HG03354 (cell line): ENCODE measurements around the gene MBNL2.

Experiments
- ATAC-seq: cut with Tn5 transposase; IDR thresholded peaks from one replicate; pipeline ENCODE4 v1.9.1; 2021; ENCODE audit warnings: mild to moderate bottlenecking; ENCODE audit not compliant: unreplicated experiment, poor library complexity, severe bottlenecking

The MBNL2 gene

DNA sequence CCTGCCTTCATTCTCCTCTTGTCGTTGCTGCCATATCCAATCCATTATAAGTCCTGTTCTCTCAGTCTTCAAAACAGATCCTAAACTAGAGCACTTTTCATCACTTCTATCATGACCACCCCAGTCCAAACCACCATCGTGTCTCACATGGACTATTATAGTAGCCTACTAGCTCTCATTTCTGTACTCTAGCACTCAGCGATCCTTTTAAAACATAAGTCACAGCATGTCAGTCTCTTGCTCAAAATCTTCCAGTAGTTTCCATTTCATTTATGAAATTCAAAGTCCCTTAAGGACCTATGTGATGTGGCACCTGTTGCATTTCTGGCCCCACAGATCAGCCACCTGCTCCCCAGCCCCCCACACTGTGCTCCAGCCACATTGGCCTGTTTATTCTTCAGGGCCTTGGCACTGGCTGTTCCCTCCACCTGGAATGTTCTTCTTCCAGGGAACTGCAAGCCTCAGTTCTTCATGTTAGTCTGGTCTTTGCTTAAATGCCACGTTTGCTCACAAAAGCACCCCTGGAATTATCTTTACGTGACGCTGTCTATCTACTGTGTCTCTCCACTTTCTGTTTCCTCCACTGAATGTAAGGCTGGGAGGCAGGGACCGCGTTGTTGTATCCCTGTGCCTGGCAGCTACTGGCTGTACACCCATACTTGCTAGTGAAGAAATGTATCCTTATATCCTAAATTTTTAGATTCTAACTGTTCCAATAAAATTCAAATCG, 64.3 kb downstream of the MBNL2 start:
- ATAC-seq = no peak

DNA sequence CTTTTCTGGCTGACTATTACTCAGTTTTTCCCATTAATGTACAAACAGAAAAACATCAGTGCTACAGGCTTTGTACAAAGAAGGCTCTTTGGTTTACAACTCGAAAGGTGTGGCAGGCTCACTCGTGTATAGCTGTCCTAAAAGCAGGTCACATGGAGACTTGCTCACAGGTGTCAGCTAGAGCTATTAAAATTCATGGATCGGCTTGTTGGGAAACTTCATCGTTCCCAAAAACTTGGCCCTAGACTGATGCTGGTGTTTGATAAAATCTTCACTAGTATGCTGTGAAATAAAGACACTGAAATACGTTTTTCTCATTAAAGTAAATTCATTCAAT, 64.9 kb downstream of the MBNL2 start:
- no peak for ATAC-seq

DNA sequence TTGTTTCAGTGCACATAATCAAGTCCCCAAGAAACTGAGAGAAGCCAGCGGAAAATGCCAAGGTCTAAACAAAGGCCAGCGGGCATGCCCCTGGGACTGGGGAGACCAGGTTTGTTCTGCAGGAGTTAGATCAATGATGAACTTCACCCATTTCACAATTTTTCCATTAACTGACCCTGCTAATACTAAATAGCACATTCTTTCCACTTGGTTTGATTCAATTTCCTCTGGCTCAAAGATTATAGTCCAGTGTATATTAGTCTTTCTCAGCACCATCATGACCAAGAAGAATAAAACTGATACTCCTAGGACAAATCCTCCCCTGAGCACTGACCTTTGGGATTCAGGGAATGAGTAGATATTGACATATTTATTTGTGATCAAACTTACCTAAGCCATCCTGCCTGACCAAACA, 66.4 kb downstream of the MBNL2 start:
- ATAC-seq = no peak

DNA sequence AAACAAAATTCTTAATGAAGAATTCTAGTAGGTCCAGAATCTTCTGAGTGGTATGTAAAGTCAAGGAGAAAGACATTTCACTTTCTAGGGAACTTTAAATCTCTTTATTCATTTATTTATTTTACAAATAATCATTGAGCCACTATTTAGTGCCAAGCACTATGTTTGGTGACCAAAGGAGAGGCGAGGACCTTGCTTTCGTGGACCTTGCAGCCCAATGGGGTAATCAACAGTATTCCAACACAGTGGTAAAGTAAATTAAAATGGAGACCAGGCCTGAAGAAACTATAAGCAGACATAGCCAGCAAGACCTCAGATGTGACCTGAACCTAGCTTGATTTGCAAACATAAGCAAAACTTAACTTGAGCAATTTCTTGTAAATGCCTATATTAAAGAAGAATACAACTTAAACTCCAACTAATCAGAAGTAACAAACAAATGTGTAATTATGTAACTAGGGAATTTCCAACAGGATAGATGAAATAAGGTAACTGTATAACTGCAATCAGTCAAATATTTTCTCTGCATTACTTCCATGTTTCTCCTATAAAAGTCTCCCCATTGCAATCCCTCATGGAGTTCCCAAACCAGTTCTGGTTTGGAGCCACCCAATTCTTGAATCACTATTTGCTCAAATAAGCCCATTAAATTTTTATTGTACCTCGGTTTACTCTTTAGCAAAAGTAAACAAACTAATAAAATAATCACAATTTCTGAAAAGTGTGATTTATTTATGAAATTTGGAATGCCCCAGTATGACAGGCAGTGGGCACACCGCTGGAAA, 67.6 kb downstream of the MBNL2 start:
- no peak for ATAC-seq

DNA sequence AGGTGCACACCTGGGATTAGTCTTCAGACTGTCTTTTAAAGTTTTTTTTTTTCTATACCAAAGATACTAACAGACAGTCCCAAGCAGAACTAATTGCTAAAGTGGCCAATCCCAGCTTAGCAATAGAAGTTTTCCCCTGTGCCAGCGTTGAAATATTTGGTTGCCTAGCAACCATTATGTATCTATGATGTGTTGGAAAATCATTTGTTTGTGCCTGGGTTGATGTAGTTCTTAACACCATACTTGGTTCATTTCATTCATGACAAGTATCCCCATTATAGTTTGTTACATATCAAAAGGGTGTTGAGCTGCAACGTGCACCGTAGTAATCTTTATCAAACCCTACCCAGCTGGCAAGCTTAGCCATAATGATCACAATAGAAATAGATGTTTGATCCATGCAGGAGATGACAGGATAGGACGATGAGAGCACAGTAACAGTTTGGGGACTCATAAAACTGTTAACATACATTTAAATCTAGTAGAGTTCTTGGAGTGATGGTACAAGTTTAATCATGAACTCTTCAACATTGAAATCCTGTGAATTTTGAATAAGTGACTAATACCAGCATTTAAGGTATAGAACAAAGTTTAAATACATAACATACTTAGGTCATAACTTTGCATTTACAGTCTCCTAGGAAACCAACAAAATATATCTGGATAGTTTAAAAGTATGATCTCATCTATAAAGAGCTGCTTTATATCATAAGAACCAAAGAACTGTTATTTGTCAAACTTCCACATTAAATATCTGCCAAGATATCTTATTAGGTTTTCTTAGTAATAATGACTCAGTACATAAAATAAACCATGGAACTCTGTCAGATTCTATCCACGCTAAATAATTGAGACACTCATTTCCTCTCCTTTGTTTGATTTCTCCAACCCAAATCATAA, 73.4 kb downstream of the MBNL2 start:
- no peak for ATAC-seq

DNA sequence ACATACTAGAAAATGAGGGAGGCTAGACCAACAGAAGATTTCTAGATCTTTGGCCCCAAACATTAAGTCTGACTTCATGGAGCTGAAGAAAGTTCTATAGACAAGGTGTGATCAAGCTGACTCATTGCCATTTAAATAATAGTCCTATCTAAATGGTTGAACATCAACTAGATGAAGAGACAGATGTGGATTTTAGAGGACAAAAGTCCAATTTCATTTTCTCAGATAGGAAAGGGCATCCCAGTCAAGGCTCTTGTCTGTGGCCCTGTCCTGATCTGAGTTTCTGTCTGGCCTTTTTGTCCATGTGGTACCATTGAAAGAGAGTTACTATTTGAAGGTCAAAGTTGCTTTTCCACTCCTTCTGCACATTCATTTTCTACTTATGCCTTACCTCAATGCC, 74.6 kb downstream of the MBNL2 start:
- no peak for ATAC-seq

DNA sequence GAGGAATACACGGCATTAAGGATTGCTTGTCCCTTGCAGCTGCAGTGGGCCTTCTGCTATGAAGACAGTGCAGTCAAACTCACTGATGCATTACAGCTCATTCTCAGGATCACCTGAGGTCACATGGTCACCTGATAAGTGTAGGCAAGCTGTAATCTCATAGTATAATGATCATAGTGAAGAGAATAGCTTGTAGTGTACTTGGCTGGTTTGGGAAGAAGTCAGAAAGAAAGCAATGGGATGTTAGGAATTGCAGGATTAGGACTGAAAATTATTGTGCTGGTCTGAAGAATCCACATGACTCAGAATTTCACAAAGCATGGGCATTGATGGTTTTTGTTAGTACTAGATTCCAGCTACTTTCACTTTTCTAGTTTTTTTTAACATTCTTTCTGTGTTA, 76.7 kb downstream of the MBNL2 start:
- no peak for ATAC-seq

DNA sequence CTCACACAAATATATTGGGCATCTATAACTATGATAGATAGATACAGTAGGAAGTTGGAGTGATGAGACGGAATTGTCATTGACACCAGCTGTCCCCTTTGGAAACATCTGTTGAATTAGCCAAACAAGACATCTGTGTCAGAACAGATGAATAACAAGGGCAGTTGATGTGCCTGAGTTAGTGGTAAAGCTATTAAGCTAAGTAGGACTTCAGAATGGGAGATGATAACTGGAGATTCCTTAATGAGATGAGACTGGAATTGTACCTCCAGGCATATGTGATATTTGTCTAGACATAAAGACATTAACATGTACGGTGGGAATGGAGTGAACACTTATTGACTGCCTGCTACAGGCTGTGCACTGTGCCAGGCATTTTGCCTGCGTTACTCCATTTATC, 78.7 kb downstream of the MBNL2 start:
- ATAC-seq = no peak

DNA sequence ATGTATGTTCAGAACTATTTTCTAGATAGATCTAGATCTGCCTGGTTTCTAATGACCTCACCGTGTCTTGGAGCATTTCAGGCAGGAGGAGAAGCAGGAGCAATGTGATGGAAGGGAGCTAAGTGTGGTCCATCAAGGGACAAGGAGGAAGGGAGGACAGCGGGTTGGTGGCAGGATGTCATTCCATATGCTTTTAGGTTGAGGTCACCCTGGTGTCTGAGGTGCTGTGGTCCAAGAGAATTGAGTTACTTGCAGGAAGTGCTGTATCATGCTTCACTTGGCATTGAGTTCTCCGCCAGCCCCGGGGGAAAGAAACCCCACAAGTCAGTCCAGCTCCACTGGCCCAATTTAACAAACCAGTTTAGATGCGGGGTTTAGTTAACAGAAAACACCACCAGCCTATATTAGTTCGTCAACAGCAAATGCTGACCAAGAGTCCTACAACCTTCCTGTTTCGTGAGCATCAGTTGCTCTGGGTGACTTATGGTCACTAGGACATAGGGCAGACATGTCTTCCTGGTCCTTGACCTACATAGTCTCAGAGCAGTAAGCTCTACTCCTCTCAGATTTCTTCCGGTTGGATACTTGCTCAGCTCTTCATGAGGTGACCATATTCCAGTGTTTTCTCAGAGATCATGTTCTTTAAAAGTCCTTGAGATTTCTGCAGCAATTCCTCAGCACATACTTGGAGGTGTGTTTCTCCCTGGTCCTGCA, 79.4 kb downstream of the MBNL2 start:
- no peak for ATAC-seq

DNA sequence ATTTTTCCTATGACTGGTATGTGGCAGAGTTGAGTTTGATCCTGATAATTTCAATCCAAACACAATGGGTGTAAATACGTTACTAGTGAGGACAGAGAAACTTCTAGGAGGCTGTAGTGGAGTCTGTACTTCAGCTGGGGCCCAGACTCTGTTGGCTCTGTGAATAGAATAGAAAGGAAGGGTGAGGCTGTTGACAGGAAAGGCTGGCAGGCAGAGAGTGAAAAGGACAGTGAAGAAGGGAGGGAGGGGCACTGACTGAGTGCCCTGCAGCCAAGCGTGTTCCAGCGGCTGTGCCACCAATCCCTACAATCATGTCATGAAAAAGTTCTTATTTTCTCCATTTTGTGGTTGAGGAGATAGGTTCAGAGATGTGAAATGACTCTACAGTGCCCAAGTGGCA, 80.5 kb downstream of the MBNL2 start:
- no peak for ATAC-seq

DNA sequence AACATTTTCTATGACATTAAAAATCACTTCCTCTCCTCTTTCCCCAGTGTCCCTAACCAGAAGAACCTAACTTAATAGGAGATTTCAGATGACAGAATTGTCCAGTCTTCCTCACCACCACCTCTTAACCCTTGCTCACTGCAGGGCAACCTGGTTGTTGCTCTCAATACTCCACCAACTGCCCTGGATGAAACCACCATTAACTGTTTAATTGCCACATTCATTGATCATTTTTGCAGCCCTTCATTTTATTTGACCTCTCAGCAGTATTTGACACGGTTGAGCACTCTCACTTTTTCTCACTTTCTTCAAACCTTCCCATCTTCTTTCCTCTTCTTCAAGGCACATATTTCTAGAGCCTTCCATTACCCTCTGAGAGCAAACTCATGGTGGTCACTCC, 84.0 kb downstream of the MBNL2 start:
- ATAC-seq = no peak

DNA sequence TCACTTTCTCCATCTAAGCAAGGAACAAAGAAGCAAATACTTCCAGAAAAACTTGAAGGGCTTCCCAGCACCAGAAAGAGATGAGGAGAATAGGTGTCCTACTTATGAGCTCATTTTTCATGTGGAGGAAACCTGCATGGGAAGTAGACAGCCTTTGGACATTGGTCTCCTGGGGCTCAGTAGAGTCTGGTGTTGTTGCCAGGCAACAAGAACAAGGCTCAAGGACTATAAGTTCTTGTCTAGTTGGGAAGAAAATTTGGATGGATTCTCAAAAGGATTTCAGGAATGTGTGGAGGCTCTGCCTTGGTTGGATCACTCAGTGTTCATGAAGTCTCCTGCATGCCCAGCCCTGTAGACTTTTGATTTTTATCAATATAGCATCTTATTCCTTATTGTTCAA, 84.5 kb downstream of the MBNL2 start:
- no peak for ATAC-seq

DNA sequence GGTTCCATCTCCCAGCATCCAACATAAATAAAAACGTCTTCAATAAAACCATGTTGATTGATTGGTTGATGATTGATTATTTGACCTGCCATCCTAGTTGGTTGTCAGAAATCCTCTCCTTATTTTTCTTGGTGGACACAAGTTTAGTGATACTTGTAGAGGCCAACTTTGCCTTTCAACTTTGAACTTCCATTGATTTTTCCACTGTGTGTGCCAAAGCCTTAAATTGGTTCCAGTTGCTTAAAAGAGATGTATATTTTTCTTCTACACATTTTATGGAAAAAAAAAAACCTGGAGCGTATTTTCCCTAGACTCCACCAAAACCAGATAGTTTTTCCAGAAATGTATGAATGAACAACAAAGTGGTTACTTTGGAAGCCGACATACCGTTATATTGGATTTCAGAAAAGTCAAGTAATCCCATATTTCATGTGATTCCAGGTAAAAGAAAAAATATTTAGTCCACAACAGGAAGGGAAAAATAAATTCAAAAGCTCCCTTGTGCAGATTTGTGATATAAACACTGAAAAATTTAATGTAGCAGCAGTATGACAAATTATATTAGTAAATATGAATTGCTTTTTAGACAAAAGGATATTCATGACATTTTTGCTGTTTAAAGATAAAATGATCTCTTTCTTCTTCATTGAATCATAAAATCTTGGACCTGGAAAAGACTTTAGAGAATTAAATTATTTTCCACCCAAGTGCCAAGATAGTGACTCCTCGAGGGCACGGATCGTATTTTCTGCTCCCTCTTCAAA, 85.2 kb downstream of the MBNL2 start:
- ATAC-seq = no peak

DNA sequence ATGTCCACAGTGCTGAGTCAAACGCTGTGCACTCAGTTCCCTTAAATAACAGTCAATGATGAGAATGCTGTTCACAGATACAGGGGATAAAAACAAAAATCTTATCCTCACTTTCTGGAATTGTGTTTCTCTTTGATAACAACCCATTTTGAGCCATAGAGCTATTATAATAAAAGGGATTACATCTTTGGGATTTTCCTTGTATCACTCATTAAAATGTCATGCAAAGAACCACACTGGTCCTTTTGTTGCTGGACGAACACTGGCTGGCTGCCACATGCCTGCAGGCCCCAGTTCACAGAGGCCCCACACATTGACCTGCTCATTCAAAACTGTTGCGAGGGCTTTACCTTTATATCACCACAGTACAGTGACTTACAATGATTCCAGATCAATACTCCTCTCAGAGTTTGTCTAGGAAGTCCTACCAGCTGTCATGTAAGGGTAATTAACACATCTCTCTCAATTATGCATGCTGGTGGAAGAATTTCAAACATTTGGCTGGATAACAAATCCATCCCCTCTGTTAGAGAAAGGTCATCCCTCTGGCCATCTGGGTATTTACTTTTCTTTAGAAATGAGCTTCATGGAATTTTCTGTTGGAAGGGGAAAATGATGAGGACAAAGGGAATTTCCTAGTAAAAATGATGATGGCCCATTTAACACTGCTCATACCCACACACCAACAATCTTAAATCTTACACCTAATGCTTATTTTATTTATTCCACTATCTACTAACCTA, 85.9 kb downstream of the MBNL2 start:
- ATAC-seq = no peak

DNA sequence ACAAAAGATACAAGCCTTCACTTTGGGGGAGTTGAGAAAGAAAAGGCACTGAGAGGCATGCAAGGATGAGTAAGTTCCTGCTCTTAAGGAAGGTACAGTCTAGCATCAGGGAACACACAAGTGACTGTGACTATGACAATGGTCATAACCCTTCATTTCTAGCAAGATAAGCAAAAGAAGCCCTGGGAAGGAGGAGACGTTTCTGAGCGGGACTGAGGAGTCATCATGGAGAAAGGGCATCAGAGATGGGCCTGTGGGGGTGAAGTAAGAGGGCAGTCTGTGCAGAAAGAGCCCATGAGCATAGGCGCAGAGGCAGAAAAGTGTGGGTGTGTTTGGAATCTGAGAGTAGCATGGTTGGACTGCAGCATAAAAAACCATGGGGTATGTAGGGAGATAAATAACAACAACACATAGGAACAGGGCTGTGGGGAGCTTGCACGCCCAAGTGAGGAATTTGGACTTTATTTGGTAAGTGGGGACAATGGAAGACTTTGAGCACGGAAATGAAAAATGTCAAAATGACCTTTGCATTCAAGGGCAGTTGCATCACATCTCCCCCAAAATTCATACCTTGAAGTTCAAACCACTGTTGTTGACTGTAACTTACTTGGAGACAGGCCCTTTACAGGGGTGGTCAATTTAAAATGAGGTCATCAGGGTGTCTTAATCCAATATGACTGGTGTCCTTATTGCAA, 86.7 kb downstream of the MBNL2 start:
- no peak for ATAC-seq

DNA sequence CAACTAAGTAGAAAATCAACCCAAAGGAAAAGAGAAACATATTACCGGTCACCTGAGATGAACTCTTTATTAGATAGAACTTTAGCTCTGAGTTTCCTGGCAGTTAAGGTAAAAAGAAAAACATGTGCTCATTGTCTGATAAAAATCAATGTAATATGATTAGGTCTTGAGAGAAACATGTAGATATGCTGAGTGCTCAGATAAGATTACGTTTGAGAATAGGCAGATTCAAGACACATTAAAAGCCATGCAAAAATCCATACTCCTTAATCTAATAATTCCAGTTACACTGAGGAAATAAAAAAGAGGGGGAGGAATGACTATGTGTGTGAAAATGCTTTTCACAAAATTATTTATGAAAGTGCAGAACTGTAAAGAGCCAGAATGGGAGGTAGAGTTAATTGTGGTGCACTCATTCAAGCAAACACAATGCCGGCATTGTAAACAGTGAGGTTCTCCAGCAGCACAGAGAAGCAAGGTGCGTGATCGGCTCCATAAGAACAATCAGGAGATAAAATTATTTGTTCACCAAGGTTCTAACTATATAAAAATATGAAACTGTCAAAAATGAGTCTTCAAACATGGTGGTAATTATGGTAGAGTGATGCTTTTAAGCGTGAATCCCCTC, 88.8 kb downstream of the MBNL2 start:
- ATAC-seq = no peak

DNA sequence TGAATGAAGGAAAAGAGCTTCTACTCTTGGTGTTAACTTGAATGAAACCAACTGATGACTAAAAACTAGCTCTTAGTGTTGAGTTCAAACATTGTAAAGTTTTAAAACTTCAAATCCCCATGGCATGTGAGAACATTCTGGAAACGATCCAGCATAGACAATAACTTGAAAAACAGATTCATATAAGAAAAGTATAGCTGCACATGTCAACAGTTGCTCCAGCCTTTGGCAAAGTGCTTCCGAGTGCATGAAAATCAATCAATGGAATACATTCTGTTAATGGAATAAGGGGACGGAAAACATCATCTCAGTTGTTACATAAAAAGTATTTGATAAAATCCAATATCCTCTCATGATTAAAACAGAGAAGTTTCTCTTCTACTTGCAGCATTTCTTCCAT, 89.8 kb downstream of the MBNL2 start:
- ATAC-seq = no peak
